ENCODE measurements around the gene UNC5C. TPM values are rescaled to one million over a fixed set of nuclear protein-coding genes. Genes with fewer than 3 reads are reported as not detected.
A peak's percentile ranks its signal among the peaks of the same experiment; 100 is the strongest.

The UNC5C gene
- total RNA-seq, 1 experiment from 2014 or later, result not detected

GRCh38 chr4:95314573-95314972, 234.2 kb downstream of the UNC5C start:
- DNase-seq (ENCODE audit: unreplicated experiment), result no peak
- intact Hi-C loops (cut with micrococcal nuclease), result no loop called here
- Mint-ChIP-seq H3K36me3 (ENCODE audit: insufficient read depth, unreplicated experiment) (no peaks in the 10 kb centered on the region), H3K27ac (ENCODE audit: low read depth, unreplicated experiment) (no peak overlapping the region), H3K4me3 (ENCODE audit: unreplicated experiment) (no peak overlapping the region), H3K4me1 (ENCODE audit: insufficient read depth, unreplicated experiment) (no peaks in the 10 kb centered on the region), H3K9me3 (ENCODE audit: unreplicated experiment) (no peaks in the 10 kb centered on the region), H3K27me3 (ENCODE audit: insufficient read depth, unreplicated experiment) (no peaks in the 10 kb centered on the region)
- no TSS peak for BruUV-seq (replicated peaks)
- POLR2A ChIA-PET, result no interaction called here
- CTCF ChIA-PET, result no interaction called here
- TF ChIP-seq CTCF (IDR thresholded peaks at IDR 0.05; ENCODE audit: unreplicated experiment), result no peak

GRCh38 chr4:95304898-95305297, 243.9 kb downstream of the UNC5C start:
- ChIA-PET CTCF (no interaction called here), POLR2A (interaction anchor here (0.6 kb wide), 1 partner anchor 32 kb away, joined by 3 read pairs; no protein-coding TSS in a partner anchor)
- Mint-ChIP-seq H3K27ac (ENCODE audit: low read depth, unreplicated experiment) (no peak overlapping the region), H3K27me3 (ENCODE audit: insufficient read depth, unreplicated experiment) (no peaks in the 10 kb centered on the region), H3K4me1 (ENCODE audit: insufficient read depth, unreplicated experiment) (no peaks in the 10 kb centered on the region), H3K9me3 (ENCODE audit: unreplicated experiment) (no peaks in the 10 kb centered on the region), H3K4me3 (ENCODE audit: unreplicated experiment) (no peak overlapping the region), H3K36me3 (ENCODE audit: insufficient read depth, unreplicated experiment) (no peaks in the 10 kb centered on the region)
- intact Hi-C loops (cut with micrococcal nuclease), result no loop called here
- no peak for TF ChIP-seq CTCF (IDR thresholded peaks at IDR 0.05; ENCODE audit: unreplicated experiment)
- peak; percentile 8 for DNase-seq (ENCODE audit: unreplicated experiment)
- BruUV-seq (replicated peaks), result no TSS peak

GRCh38 chr4:95300304-95300703, 248.5 kb downstream of the UNC5C start:
- no peak for DNase-seq (ENCODE audit: unreplicated experiment)
- TF ChIP-seq CTCF (IDR thresholded peaks at IDR 0.05; ENCODE audit: unreplicated experiment), result no peak
- ChIA-PET CTCF (no interaction called here), POLR2A (no interaction called here)
- Mint-ChIP-seq H3K4me3 (ENCODE audit: unreplicated experiment) (no peak overlapping the region), H3K36me3 (ENCODE audit: insufficient read depth, unreplicated experiment) (no peaks in the 10 kb centered on the region), H3K27ac (ENCODE audit: low read depth, unreplicated experiment) (no peak overlapping the region), H3K4me1 (ENCODE audit: insufficient read depth, unreplicated experiment) (no peaks in the 10 kb centered on the region), H3K9me3 (ENCODE audit: unreplicated experiment) (peaks cover 7% of the 10 kb centered on the region), H3K27me3 (ENCODE audit: insufficient read depth, unreplicated experiment) (no peaks in the 10 kb centered on the region)
- intact Hi-C loops (cut with micrococcal nuclease), result no loop called here
- no TSS peak for BruUV-seq (replicated peaks)

GRCh38 chr4:95296052-95296451, 252.7 kb downstream of the UNC5C start:
- no peaks in the 10 kb centered on the region for H3K36me3 Mint-ChIP-seq (ENCODE audit: insufficient read depth, unreplicated experiment)
- POLR2A ChIA-PET, result no interaction called here
- no peak overlapping the region for H3K27ac Mint-ChIP-seq (ENCODE audit: low read depth, unreplicated experiment)
- CTCF ChIA-PET, result no interaction called here
- no peaks in the 10 kb centered on the region for H3K4me1 Mint-ChIP-seq (ENCODE audit: insufficient read depth, unreplicated experiment)
- intact Hi-C loops (cut with micrococcal nuclease), result no loop called here
- H3K4me3 Mint-ChIP-seq (ENCODE audit: unreplicated experiment), result no peak overlapping the region
- no peak for DNase-seq (ENCODE audit: unreplicated experiment)
- peaks cover 7% of the 10 kb centered on the region for H3K9me3 Mint-ChIP-seq (ENCODE audit: unreplicated experiment)
- no TSS peak for BruUV-seq (replicated peaks)
- no peak for TF ChIP-seq CTCF (IDR thresholded peaks at IDR 0.05; ENCODE audit: unreplicated experiment)
- no peaks in the 10 kb centered on the region for H3K27me3 Mint-ChIP-seq (ENCODE audit: insufficient read depth, unreplicated experiment)
